Tibial nerve (tissue), 4 donors: ENCODE results near the gene TMEM259. TPM values are rescaled to one million over a fixed set of nuclear protein-coding genes. Genes with fewer than 3 reads are reported as not detected.
"Not testable (repeated sequence)": the region's sequence is repeated elsewhere in the genome, so short reads cannot be mapped to it uniquely, and the experiment has no call there.

ENCODE experiments used
- DNase-seq, 2 donors: peaks; one replicate each; pipeline ENCODE4 v3.0.0-alpha.2; 2019; ENCODE audit warnings: low spot score in 2 of 2
- H3K27ac ChIP-seq, 4 donors: fragments of 200-600 bp; sonication (generic) in 3 of 4; one replicate each; pipeline ENCODE4 v1.5.1; 2017 to 2019; ENCODE audit warnings: mild to moderate bottlenecking in 1 of 4
- H3K27me3 ChIP-seq, 2 donors: fragments of 200-600 bp; sonication (generic) in 1 of 2; one replicate each; pipeline versions ENCODE4 v1.5.1 to v1.6.0; 2017 to 2019
- H3K36me3 ChIP-seq, 3 donors: fragments of 200-600 bp; sonication (generic); one replicate each; pipeline ENCODE4 v1.5.1; 2018 to 2019
- H3K4me1 ChIP-seq, 4 donors: fragments of 200-600 bp; sonication (generic) in 3 of 4; one replicate each; pipeline ENCODE4 v1.5.1; 2017 to 2019
- H3K4me3 ChIP-seq, 4 donors: fragments of 200-600 bp; sonication (generic) in 3 of 4; one replicate each; pipeline ENCODE4 v1.5.1; 2017 to 2019; ENCODE audit warnings: mild to moderate bottlenecking in 1 of 4, moderate library complexity in 1 of 4
- H3K9me3 ChIP-seq, 4 donors: fragments of 200-600 bp; sonication (generic) in 3 of 4; one replicate each; pipeline ENCODE4 v1.5.1; 2017 to 2019
- CTCF ChIP-seq, 5 experiments: fragments of 200-600 bp in 3 of 5; fragments of 450-650 bp in 2 of 5; sonication (generic) in 3 of 5; IDR thresholded peaks; one replicate each; pipeline ENCODE4 v1.5.1; 2016 to 2019; ENCODE audit warnings: antibody characterized with exemption in 5 of 5, mild to moderate bottlenecking in 3 of 5, moderate library complexity in 2 of 5
- EP300 ChIP-seq, 2 donors: sonication (generic); formaldehyde crosslinking; IDR thresholded peaks; one replicate each; pipeline ENCODE4 v1.6.1; 2017; ENCODE audit warnings: antibody characterized with exemption in 2 of 2, mild to moderate bottlenecking in 1 of 2
- POLR2A ChIP-seq, 2 donors: fragments of 450-650 bp; IDR thresholded peaks; one replicate each; pipeline ENCODE4 v1.6.1; 2017; ENCODE audit warnings: antibody characterized with exemption in 2 of 2, mild to moderate bottlenecking in 2 of 2, moderate library complexity in 2 of 2
- WGBS, 2 donors: methylation state at CpG; one replicate each; pipeline ENCODE4 v1.1.5; 2018; 5-methylcytosine and 5-hydroxymethylcytosine counted together
- total RNA-seq, 4 donors: library from RNA; depleted of rRNA; stranded (reverse); fragments of >200 nt; gene quantifications; one replicate each; pipeline ENCODE4 v1.1.0, GENCODE V29; 2016

Gene TMEM259
- total RNA-seq, 4 donors from 2014 or later, result 229 to 459 (median 325) TPM

- Histone ChIP-seq H3K27me3 (peaks cover 0 to 25% of the 10 kb centered on the region in 2 donors), H3K27ac (peak overlapping the region; percentile 77 to 95 (median 89)), H3K9me3 (no peaks in the 10 kb centered on the region), H3K36me3 (peaks cover 0 to 18% (median 9%) of the 10 kb centered on the region in 3 donors), H3K4me3 (peak overlapping the region; percentile 61 to 82 (median 72)), H3K4me1 (peaks cover 0 to 44% (median 9%) of the 10 kb centered on the region in 4 donors)
- 2 to 5% methylated on average over 13 to 34 of the region's 58 CpGs for WGBS, 2 donors
- TF ChIP-seq CTCF (IDR thresholded peaks at IDR 0.05) (no peak), EP300 (IDR thresholded peaks at IDR 0.05) (peak in 1 of 2 donors; percentile 27), POLR2A (IDR thresholded peaks at IDR 0.05) (peak in 1 of 2 donors; percentile 11)
- no peak for DNase-seq
Measured at GRCh38 chr19:1028062-1028926, 7.4 kb upstream of the TMEM259 start.

- Histone ChIP-seq H3K27me3 (peaks cover 0 to 25% of the 10 kb centered on the region in 2 donors), H3K4me1 (peaks cover 0 to 51% (median 9%) of the 10 kb centered on the region in 4 donors), H3K4me3 (peak overlapping the region; percentile 61 to 82 (median 72)), H3K9me3 (no peaks in the 10 kb centered on the region), H3K27ac (peak overlapping the region; percentile 77 to 95 (median 89)), H3K36me3 (peaks cover 0 to 11% (median 4%) of the 10 kb centered on the region in 3 donors)
- TF ChIP-seq POLR2A (IDR thresholded peaks at IDR 0.05) (no peak), EP300 (IDR thresholded peaks at IDR 0.05) (no peak), CTCF (IDR thresholded peaks at IDR 0.05) (no peak)
- DNase-seq, result no peak
- 19% methylated on average over 11 of the region's 16 CpGs; no CpG with 5 or more reads in 1 of the 2 donors for WGBS, 2 donors
Measured at GRCh38 chr19:1027650-1028061, 6.7 kb upstream of the TMEM259 start.

- Histone ChIP-seq H3K4me1 (peaks cover 0 to 57% (median 11%) of the 10 kb centered on the region in 4 donors), H3K4me3 (peak overlapping the region; percentile 61 to 82 (median 72)), H3K27me3 (peaks cover 0 to 25% of the 10 kb centered on the region in 2 donors), H3K36me3 (peaks cover 0 to 5% (median 0%) of the 10 kb centered on the region in 3 donors), H3K27ac (peak overlapping the region; percentile 84 to 95 (median 92)), H3K9me3 (no peaks in the 10 kb centered on the region)
- DNase-seq, result no peak
- no peak for TF ChIP-seq EP300 (IDR thresholded peaks at IDR 0.05)
- no peak for TF ChIP-seq POLR2A (IDR thresholded peaks at IDR 0.05)
- TF ChIP-seq CTCF (IDR thresholded peaks at IDR 0.05), result no peak
- 0 to 3% methylated on average over 8 to 26 of the region's 36 CpGs for WGBS, 2 donors
Measured at GRCh38 chr19:1026783-1027649, 6.1 kb upstream of the TMEM259 start.

GRCh38 chr19:1025960-1026782, 5.2 kb upstream of the TMEM259 start, which contains the start of gene CNN2:
CNN2 (plus strand) TSS chr19:1026608; CDS start chr19:1026662, 54 bp downstream.
- Histone ChIP-seq H3K4me1 (peaks cover 0 to 66% (median 17%) of the 10 kb centered on the region in 4 donors), H3K36me3 (no peaks in the 10 kb centered on the region), H3K27ac (peak within 1 kb of the TSS; percentile 84 to 95 (median 92)), H3K4me3 (peak within 1 kb of the TSS; percentile 61 to 82 (median 72)), H3K9me3 (no peaks in the 10 kb centered on the region), H3K27me3 (peaks cover 0 to 25% of the 10 kb centered on the region in 2 donors)
- TF ChIP-seq EP300 (IDR thresholded peaks at IDR 0.05) (peak in 1 of 2 donors; percentile 75), CTCF (IDR thresholded peaks at IDR 0.05) (no peak), POLR2A (IDR thresholded peaks at IDR 0.05) (peak in 1 of 2 donors; percentile 85)
- 6 to 10% methylated on average over 32 to 44 of the region's 63 CpGs for WGBS, 2 donors
- peak; percentile 61 to 71 for DNase-seq

- H3K4me1 ChIP-seq, result peaks cover 0 to 68% (median 18%) of the 10 kb centered on the region in 4 donors
- not testable (repeated sequence) for H3K27ac ChIP-seq, H3K4me3 ChIP-seq, H3K9me3 ChIP-seq, H3K36me3 ChIP-seq, DNase-seq
- 90 to 95% methylated on average over 6 of the region's 6 CpGs for WGBS, 2 donors
- H3K27me3 ChIP-seq, result peaks cover 0 to 25% of the 10 kb centered on the region in 2 donors
Measured at GRCh38 chr19:1025080-1025479, 4.2 kb upstream of the TMEM259 start.

- 89 to 90% methylated on average over 5 of the region's 5 CpGs for WGBS, 2 donors
- Histone ChIP-seq H3K4me1 (peaks cover 0 to 69% (median 29%) of the 10 kb centered on the region in 4 donors), H3K27me3 (peaks cover 0 to 25% of the 10 kb centered on the region in 2 donors)
- not testable (repeated sequence) for H3K4me3 ChIP-seq, H3K36me3 ChIP-seq, H3K9me3 ChIP-seq, H3K27ac ChIP-seq, DNase-seq
Measured at GRCh38 chr19:1023883-1024188, 2.9 kb upstream of the TMEM259 start.
